ENCODE results near the gene NSMF.

GRCh38 chr9:137461663-137462395 lies 2.7 kb upstream of the NSMF start:
- TF ChIP-seq, protein P1, sequence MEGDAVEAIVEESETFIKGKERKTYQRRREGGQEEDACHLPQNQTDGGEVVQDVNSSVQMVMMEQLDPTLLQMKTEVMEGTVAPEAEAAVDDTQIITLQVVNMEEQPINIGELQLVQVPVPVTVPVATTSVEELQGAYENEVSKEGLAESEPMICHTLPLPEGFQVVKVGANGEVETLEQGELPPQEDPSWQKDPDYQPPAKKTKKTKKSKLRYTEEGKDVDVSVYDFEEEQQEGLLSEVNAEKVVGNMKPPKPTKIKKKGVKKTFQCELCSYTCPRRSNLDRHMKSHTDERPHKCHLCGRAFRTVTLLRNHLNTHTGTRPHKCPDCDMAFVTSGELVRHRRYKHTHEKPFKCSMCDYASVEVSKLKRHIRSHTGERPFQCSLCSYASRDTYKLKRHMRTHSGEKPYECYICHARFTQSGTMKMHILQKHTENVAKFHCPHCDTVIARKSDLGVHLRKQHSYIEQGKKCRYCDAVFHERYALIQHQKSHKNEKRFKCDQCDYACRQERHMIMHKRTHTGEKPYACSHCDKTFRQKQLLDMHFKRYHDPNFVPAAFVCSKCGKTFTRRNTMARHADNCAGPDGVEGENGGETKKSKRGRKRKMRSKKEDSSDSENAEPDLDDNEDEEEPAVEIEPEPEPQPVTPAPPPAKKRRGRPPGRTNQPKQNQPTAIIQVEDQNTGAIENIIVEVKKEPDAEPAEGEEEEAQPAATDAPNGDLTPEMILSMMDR (IDR thresholded peaks at IDR 0.05) = no peak
- TF ChIP-seq POLR2A (IDR thresholded peaks at IDR 0.05) = no peak
